Stimulated activated CD4-positive, alpha-beta T cell treated with anti-CD3 and anti-CD28 coated beads, Interleukin-1b, Interleukin-23, amount 100 ng/mL, for 1 hour (primary cell): ENCODE data around the gene RFX2.
"Not testable (repeated sequence)": the region's sequence is repeated elsewhere in the genome, so short reads cannot be mapped to it uniquely, and the experiment has no call there.

Experiments
- DNase-seq, 2 donors: peaks; one replicate each; pipeline ENCODE4 v3.0.0-alpha.2; 2020; ENCODE audit warnings: low read depth in 2 of 2

The RFX2 gene

GRCh38 chr19:6110360-6110977 lies at the start of gene RFX2:
RFX2 (minus strand) TSS chr19:6110500; CDS start chr19:6047496, 63,004 bp downstream.
- peak; percentile 96 to 99 for DNase-seq

GRCh38 chr19:6156033-6156432 lies 45.7 kb upstream of the RFX2 start:
- no peak for DNase-seq

GRCh38 chr19:6150289-6150688 lies 40.0 kb upstream of the RFX2 start:
- no peak for DNase-seq

- no peak for DNase-seq
These were observed 30.9 kb upstream of the RFX2 start for GRCh38 chr19:6141217-6141616.

- no peak for DNase-seq
These were observed 28.2 kb upstream of the RFX2 start for GRCh38 chr19:6138511-6138910.

GRCh38 chr19:6138066-6138465 lies 27.8 kb upstream of the RFX2 start:
- DNase-seq = no peak

GRCh38 chr19:6133231-6133630 lies 22.9 kb upstream of the RFX2 start:
- DNase-seq = no peak

- no peak for DNase-seq
These were observed 22.2 kb upstream of the RFX2 start for GRCh38 chr19:6132482-6132881.

- DNase-seq = no peak
These were observed 17.5 kb upstream of the RFX2 start for GRCh38 chr19:6127716-6128335.

- DNase-seq = no peak
These were observed 16.2 kb upstream of the RFX2 start for GRCh38 chr19:6126335-6126974.

- DNase-seq = peak; percentile 20 to 25
These were observed 15.3 kb upstream of the RFX2 start for GRCh38 chr19:6125571-6125989.

GRCh38 chr19:6119031-6119430 lies 8.7 kb upstream of the RFX2 start:
- no peak for DNase-seq

- no peak for DNase-seq
These were observed 7.7 kb upstream of the RFX2 start for GRCh38 chr19:6118043-6118442.

- DNase-seq = no peak
These were observed 7.2 kb upstream of the RFX2 start for GRCh38 chr19:6117534-6117933.

- no peak for DNase-seq
These were observed 6.6 kb upstream of the RFX2 start for GRCh38 chr19:6116749-6117430.

GRCh38 chr19:6115992-6116391 lies 5.7 kb upstream of the RFX2 start:
- DNase-seq = no peak

GRCh38 chr19:6113616-6114188 lies 3.4 kb upstream of the RFX2 start:
- DNase-seq = no peak

GRCh38 chr19:6109947-6110346 lies 353 bp downstream of the RFX2 start:
- DNase-seq = no peak

GRCh38 chr19:6108721-6109633 lies 1.3 kb downstream of the RFX2 start:
- DNase-seq = peak; percentile 8 to 44

GRCh38 chr19:6106643-6107294 lies 3.5 kb downstream of the RFX2 start:
- DNase-seq = not testable (repeated sequence)

- no peak for DNase-seq
These were observed 4.9 kb downstream of the RFX2 start for GRCh38 chr19:6105444-6105843.
